Measurements from ENCODE around the gene PACS2. TPM values are rescaled to one million over a fixed set of nuclear protein-coding genes. Genes with fewer than 3 reads are reported as not detected.
"Not testable (repeated sequence)": the region's sequence is repeated elsewhere in the genome, so short reads cannot be mapped to it uniquely, and the experiment has no call there.

The PACS2 gene
- total RNA-seq, 2 donors from 2014 or later: 48.5 to 124 TPM

- TF ChIP-seq POLR2AphosphoS5 (IDR thresholded peaks at IDR 0.05): no peak
- TF ChIP-seq POLR2A (IDR thresholded peaks at IDR 0.05): no peak
- no peak for TF ChIP-seq CTCF (IDR thresholded peaks at IDR 0.05)
- Histone ChIP-seq H3K27me3 (replicated peaks; ENCODE audit: insufficient read depth) (no peaks in the 10 kb centered on the region), H3K36me3 (no peaks in the 10 kb centered on the region), H3K9me3 (no peaks in the 10 kb centered on the region), H3K4me1 (replicated peaks) (no peaks in the 10 kb centered on the region), H3K27ac (no peak overlapping the region), H3K4me3 (no peak overlapping the region)
- no peak for DNase-seq (ENCODE audit: low spot score)
- WGBS: 84% methylated on average over 16 of the region's 17 CpGs
- intact Hi-C loops (cut with DNase I): no loop called here
Observed at GRCh38 chr14:105334383-105335230, 20.1 kb downstream of the PACS2 start.

DNA sequence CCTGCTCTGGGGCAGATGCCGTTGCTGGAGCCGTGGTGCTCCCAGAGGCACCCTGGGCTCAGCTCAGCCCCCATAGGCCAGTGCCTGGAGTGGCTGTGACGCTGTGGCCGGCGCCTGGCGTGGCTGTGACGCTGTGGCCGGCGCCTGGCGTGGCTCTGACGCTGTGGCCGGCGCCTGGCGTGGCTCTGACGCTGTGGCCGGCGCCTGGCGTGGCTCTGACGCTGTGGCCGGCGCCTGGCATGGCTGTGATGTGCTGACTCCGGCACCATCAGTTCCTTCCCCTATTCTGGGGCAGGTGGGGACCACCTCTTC is 20.6 kb downstream of the PACS2 start:
- H3K4me1 ChIP-seq (replicated peaks); DNase-seq (ENCODE audit: low spot score); H3K27me3 ChIP-seq (replicated peaks; ENCODE audit: insufficient read depth); intact Hi-C loops (cut with DNase I); H3K36me3 ChIP-seq; H3K27ac ChIP-seq; H3K9me3 ChIP-seq; H3K4me3 ChIP-seq: not testable (repeated sequence)
- WGBS: 95% methylated on average over 11 of the region's 22 CpGs

GRCh38 chr14:105335735-105336476 is 21.4 kb downstream of the PACS2 start:
- Histone ChIP-seq H3K27me3 (replicated peaks; ENCODE audit: insufficient read depth) (no peaks in the 10 kb centered on the region), H3K36me3 (no peaks in the 10 kb centered on the region), H3K27ac (no peak overlapping the region), H3K4me1 (replicated peaks) (no peaks in the 10 kb centered on the region), H3K4me3 (no peak overlapping the region), H3K9me3 (no peaks in the 10 kb centered on the region)
- DNase-seq (ENCODE audit: low spot score): no peak
- TF ChIP-seq POLR2AphosphoS5 (IDR thresholded peaks at IDR 0.05) (no peak), POLR2A (IDR thresholded peaks at IDR 0.05) (no peak), CTCF (IDR thresholded peaks at IDR 0.05) (no peak)
- intact Hi-C loops (cut with DNase I): no loop called here
- 76% methylated on average over 23 of the region's 33 CpGs for whole genome bisulfite sequencing

DNA sequence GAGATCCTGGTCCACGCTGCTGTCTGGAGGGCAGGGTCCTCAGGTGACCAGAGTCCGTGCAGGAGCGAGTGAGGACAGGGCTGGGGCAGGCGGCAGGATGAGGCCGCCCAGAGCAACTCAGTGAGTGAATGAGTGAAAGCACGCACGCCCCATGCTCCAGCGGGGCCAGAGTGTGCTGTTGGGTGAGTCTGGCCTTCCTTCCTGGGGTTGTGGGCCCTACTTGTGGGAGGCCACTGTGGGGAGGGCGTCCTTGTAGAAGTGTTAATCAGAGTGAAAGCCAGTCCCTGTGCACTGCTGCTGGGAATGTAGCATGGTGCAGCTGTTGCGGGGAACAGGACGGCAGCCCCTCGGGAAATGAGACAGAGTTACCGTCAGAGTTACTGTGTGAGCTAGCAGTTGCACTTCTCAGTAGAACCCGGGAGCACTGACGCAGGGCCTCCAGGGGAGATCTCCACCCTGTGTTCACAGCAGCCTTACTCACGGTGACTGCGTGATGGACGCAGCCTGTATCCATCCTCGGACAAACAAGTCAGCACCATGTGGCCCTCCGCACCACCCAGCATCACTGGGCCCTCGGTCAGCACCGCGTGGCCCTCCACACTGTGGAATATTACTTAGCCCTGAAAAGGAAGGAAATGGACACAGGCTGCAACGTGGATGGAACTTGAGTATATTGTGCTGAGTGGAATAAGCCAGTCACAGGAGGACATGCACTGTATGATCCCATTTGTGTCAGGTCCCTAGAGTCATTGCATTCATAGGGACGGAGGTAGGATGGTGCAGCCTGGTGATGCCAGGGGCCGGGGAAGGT is 22.1 kb downstream of the PACS2 start:
- H3K36me3 ChIP-seq: no peaks in the 10 kb centered on the region
- 94% methylated on average over 26 of the region's 26 CpGs for WGBS
- DNase-seq (ENCODE audit: low spot score): no peak
- no peak for TF ChIP-seq CTCF (IDR thresholded peaks at IDR 0.05)
- TF ChIP-seq POLR2AphosphoS5 (IDR thresholded peaks at IDR 0.05): no peak
- no peak for TF ChIP-seq POLR2A (IDR thresholded peaks at IDR 0.05)
- no peaks in the 10 kb centered on the region for H3K9me3 ChIP-seq
- H3K27ac ChIP-seq: no peak overlapping the region
- intact Hi-C loops (cut with DNase I): no loop called here
- no peaks in the 10 kb centered on the region for H3K4me1 ChIP-seq (replicated peaks)
- no peaks in the 10 kb centered on the region for H3K27me3 ChIP-seq (replicated peaks; ENCODE audit: insufficient read depth)
- no peak overlapping the region for H3K4me3 ChIP-seq

GRCh38 chr14:105337433-105337832 is 22.9 kb downstream of the PACS2 start:
- 89% methylated on average over 6 of the region's 6 CpGs for WGBS
- H3K27me3 ChIP-seq (replicated peaks; ENCODE audit: insufficient read depth): no peaks in the 10 kb centered on the region
- no peak for DNase-seq (ENCODE audit: low spot score)
- H3K36me3 ChIP-seq: no peaks in the 10 kb centered on the region
- no peak overlapping the region for H3K27ac ChIP-seq
- intact Hi-C loops (cut with DNase I): no loop called here
- no peak overlapping the region for H3K4me3 ChIP-seq
- no peaks in the 10 kb centered on the region for H3K4me1 ChIP-seq (replicated peaks)
- no peaks in the 10 kb centered on the region for H3K9me3 ChIP-seq
- TF ChIP-seq POLR2A (IDR thresholded peaks at IDR 0.05): no peak
- TF ChIP-seq POLR2AphosphoS5 (IDR thresholded peaks at IDR 0.05): no peak
- TF ChIP-seq CTCF (IDR thresholded peaks at IDR 0.05): no peak

All from prostate gland (tissue), 2 donors.